NCI-H2196 treated with DMSO at 0.1 percent for 48 hours (cell line): Measurements from ENCODE around the gene BCAS4.
A peak's percentile ranks its signal among the peaks of the same experiment; 100 is the strongest.

Source experiments
- DNase-seq: peaks from one replicate; lab custom pipeline; 2025; ENCODE audit not compliant: unreplicated experiment; lab: John Stamatoyannopoulos, UW

The BCAS4 gene

GRCh38 chr20:50821257-50821921 lies 26.5 kb downstream of the BCAS4 start:
- DNase-seq: no peak

- DNase-seq: no peak
These were observed 27.1 kb downstream of the BCAS4 start for GRCh38 chr20:50821994-50822393.

- DNase-seq: no peak
These were observed 28.5 kb downstream of the BCAS4 start for GRCh38 chr20:50823319-50823718.

- no peak for DNase-seq
These were observed 29.3 kb downstream of the BCAS4 start for GRCh38 chr20:50824137-50824536.

DNA sequence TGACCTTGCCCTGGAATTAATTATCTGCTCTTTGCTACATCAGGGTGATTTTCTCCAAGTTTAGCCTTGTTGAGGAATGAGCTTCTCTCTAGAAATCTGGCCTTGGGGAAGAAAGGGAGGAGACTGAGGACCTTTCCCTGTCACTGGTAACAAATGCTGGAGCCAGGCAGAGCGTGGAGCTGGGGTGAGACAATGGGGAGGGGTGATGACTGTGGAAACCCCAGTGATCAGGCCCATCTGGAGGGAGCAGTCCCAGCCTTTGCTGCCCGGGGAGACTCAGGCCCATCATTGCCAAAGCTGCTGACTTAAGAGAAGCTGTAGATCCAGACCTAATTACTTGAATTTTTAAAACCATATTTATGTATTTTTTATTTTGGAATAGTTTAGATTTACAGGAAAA lies 31.3 kb downstream of the BCAS4 start:
- no peak for DNase-seq

- DNase-seq: no peak
These were observed 33.7 kb downstream of the BCAS4 start for GRCh38 chr20:50828363-50829136.

DNA sequence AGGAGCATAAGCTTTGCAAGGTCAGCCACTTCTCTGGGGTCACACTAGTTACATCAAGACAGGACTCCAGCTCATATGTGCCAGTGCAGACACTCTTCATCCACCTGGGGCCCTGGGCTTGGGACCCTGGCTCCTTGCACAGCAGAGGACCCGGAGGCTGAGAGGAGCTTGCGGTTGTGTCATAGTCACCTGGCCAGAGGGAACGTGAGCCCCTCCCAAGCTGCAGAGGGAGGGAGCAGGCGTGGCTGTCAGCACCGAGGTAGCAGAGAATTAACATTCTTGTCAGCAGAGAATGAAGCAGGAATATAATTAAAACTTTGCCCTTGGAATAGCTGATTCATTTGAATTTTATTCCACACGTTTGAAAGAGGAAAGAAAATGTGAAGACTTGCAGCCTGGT lies 36.8 kb downstream of the BCAS4 start:
- DNase-seq: no peak

DNA sequence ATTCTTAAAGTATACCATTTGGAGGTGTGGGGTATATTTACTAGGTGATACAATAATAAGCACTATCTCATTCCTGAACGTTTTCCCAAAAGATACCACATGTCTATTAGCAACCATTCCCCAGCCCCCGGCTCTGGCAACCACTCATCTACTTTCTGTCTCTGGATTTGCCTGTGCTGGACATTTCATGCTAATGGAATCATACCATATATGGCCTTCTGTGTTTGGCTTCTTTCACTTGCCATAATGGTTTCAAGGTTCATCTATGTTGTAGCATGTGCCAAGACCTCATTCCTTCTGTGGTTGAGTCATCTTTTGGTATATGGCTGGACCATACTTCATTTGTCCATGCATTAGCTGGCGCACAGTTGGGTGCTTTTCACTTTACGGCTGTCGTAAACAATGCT lies 39.7 kb downstream of the BCAS4 start:
- DNase-seq: no peak

DNA sequence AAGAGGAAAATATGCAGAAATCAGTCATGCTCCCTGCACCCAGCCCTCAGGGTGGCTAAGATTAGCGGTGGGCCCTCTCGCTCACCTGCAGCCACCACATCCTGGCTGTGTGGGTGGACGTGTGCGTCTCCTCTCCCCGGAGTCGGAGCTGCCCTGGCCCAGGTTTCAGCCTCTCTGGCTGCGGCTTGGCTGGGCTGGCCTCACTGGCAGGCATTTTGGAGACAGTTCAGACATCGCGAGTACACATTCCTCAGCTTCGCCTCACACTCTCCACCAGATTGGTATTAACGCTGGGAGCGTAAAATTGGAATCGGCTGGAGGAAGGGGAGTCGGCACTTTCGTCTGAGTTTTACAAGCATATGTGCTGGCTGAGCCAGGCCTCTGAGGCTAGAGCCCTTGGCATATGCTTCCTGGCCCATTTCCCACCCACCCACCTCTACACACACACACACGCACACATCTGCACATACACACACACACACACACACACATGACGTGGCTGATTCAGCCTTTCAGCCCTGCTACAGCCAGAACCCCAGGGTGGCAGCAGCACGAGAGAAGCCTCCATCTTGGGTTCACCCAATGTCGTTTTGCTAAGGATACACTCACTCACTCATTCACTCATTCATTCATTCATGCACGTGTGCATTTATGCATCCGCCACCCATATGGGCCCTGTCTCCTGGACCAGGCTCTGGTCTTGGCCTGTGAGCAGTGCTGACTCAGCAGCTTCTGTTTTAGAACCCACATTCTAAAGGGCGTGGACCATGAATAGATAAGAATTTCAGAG lies 42.9 kb downstream of the BCAS4 start:
- DNase-seq: no peak

GRCh38 chr20:50838322-50838625 lies 43.4 kb downstream of the BCAS4 start:
- no peak for DNase-seq

- no peak for DNase-seq
These were observed 44.0 kb downstream of the BCAS4 start for GRCh38 chr20:50838707-50839385.

GRCh38 chr20:50842821-50843220 lies 48.0 kb downstream of the BCAS4 start:
- no peak for DNase-seq

DNA sequence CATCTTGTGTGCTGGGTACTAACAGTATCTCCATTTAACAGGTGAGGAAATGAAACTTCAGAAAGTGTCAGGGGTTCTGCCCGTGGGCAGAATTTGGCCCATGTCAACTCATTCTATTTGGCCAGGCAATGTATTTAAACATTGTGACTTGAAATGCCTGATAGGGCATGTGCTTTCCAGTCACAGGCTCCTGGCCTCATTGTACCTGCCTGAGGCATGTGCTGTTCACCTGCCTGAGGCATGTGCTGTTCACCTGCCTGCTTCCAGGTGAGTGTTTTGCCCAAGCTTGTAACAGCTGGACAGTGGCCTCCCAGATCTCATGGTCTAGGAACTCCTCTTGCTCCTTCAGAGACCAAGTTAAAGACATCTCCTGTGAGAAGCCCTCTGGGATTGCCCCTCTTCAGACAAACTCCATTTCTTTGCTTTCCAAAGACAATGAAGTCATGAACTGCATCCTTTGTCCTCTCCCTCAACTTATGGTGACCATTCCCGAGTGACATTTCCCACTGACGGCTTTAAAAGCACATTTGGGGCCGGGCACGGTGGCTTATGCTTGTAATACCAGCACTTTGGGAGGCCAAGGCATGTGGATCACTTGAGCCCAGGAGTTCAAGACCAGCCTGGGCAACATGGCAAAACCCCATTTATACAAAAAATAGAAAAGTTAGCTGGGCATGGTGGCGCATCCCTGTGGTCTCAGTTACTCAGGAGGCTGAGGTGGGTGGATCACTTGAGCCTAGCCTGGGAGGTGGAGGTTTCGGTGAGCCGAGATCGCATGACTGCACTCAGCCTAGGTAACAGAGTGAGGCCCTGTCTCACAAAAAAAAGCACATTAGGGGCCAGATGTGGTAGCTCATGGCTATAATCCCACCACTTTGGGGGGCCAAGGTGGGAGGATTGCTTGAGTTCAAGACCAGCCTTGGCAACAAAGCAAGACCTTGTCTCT lies 48.7 kb downstream of the BCAS4 start:
- no peak for DNase-seq

DNA sequence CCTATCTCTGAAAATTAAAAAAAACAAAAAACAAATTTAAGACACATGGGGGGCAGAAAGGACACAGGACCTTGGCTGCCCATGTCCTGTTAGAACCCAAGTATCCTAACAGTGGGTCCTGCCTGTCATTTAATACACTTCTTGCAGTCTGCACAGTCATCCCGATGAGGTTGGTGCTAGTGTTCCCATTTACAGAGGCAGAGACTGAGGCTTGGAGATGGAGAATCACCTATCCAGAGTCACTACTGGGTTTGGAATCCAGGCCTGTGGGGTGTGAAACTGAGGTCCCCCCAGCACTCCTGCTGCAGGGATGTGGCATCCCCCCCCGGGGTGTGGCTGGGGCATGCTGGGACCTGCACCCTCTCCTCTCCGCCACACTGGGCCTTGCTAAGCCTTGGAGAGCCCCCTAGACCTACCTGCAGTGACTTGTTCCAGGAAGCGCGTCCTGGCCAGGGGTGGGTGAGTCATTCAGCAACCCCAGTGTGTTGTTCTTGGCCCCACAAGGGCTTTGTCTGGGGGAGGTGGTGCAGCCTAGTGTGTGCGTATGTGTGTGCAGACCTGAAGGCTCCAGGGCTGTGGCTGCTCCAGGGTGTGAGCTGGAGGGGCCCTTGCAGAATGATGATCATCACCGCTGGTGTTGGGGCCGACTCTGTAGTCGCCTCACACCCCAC lies 49.7 kb downstream of the BCAS4 start:
- peak; percentile 3 for DNase-seq

GRCh38 chr20:50845566-50846215 lies 50.8 kb downstream of the BCAS4 start:
- no peak for DNase-seq

DNA sequence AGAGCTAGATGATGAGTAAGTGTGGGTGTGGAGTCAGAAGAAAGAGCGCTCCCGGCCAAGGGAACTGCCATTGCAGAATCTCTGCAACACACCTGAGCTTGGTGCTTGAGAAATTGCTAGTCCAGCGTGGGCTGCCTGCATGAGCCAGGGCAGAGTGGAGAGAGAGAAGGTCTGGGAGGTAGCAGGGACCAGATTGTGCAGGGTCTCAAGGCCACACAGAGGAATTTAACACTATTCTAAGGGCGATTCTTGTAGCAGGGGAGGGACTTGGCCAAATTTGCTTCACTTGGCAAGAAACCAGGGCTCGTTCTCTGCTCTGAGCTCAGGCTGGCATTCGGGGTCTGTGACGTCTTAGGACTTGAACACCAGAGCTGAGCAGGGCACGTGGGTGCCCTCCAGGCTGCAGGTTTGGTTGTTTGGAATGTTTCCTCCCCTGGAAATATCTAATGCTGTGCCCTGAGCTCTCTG lies 53.5 kb downstream of the BCAS4 start:
- no peak for DNase-seq

DNA sequence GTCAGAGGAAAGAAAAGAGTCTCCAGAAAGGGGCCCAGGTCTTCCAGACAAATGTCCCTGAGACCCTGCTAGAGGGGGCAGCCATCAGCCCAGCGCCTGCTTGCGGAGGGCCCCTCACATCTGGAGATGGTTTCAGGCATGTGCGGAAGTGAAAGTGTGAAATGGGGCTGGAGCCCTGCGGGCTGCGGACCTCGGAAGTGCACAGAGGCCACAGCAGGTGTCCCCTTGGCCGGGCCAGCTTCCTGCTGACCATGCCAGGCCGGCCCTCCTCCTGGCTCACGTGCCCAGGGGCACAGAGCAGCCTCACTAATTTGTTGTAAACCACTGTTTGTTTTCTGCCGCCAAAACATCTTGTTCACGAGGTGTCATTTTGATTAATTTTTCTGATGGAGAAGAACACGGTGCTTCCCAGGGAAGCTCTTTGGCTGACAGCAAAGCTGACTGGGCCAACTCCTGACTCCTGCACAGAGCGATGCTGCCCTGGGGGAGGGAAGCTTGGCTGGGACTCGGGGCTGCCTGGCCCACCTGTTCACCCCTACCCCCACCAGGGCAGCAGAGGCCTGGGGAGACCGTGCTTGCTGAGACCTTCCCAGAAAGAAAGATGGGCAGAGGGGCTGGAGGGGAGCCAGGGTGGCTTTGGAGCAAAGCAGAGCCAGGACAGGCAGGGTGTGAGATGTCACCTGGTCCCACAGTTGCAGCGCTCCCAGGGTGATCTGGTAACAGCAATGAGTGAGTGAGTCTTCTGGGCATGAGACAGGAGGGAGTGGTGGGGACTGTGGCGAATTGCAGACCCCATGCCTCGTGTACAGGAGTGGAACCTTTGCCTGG lies 54.2 kb downstream of the BCAS4 start:
- peak; percentile 35 for DNase-seq

DNA sequence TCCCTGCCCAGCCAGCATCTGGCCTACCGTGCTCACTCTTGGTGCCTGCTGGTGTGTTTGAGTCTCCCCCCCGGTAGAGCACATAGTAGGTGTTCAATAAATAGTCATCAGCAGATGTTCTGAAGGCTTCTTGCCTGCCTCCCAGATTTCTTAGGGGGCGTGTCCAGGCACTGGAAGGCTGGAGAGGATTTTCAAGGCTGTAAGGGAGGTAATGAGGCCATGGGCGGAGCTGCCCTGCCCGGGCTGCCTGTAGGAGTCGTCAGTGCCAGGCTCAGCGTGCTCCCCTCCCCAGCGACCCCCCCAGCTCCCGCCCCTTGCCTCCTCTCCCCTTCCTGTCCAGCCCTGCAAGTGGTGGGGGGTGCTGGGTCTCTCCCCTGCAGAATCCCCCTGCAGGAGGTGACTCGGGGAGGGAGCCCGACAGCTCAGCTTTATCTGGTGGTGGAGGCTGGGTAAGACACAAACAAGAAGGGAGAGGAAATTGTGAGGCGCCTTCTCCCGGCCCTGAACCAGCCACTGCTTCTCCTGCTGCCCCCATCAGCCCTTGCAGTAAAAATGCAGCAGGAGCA lies 55.9 kb downstream of the BCAS4 start:
- no peak for DNase-seq
